Measurements from ENCODE around the gene SLC37A4.
"Not testable (repeated sequence)": the region's sequence is repeated elsewhere in the genome, so short reads cannot be mapped to it uniquely, and the experiment has no call there.

Gene SLC37A4

GRCh38 chr11:119030329-119031047 lies at the start of gene SLC37A4:
Gene SLC37A4 (minus strand): TSS chr11:119030877.
- DNase-seq, result peak; percentile 99
- CTCF ChIA-PET, result interaction anchor here (1.0 to 1.9 kb wide), 7 partner anchors 15 to 136 kb away, joined by 3 to 6 read pairs (median 4); partner anchors contain the start of gene CENATAC
- Mint-ChIP-seq H3K36me3 (peaks cover 6% of the 10 kb centered on the region), H3K4me1 (peaks cover 25% of the 10 kb centered on the region), H3K4me3 (peak within 1 kb of the TSS; percentile 63), H3K9me3 (no peaks in the 10 kb centered on the region), H3K27me3 (no peaks in the 10 kb centered on the region), H3K27ac (peak within 1 kb of the TSS; percentile 89)

DNA sequence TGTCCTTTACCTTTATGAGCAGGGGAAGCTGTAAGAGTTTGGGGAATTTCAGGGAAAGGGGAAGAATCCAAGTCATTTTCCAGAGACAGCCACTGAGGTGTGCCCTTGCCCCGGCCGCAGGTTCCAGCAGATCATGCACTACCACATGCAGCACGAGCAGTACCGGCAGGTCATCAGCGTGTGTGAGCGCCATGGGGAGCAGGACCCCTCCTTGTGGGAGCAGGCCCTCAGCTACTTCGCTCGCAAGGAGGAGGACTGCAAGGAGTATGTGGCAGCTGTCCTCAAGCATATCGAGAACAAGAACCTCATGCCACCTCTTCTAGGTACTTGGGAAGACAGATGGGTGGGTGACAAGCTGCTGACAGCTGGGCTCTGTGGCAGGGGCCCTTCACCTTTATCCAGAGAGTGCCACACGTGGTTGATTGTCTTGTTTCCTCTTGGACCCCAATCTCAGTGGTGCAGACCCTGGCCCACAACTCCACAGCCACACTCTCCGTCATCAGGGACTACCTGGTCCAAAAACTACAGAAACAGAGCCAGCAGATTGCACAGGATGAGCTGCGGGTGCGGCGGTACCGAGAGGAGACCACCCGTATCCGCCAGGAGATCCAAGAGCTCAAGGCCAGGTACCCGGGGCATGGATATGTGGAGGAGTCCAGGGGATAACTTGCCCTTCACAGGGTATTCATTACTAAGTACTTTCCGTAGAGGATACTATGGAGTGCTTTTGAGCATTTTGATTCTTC lies 48.2 kb upstream of the SLC37A4 start:
- H3K27me3 Mint-ChIP-seq, result no peaks in the 10 kb centered on the region
- no peak overlapping the region for H3K4me3 Mint-ChIP-seq
- CTCF ChIA-PET, result no interaction called here
- no peaks in the 10 kb centered on the region for H3K4me1 Mint-ChIP-seq
- no peak overlapping the region for H3K27ac Mint-ChIP-seq
- no peak for DNase-seq
- H3K9me3 Mint-ChIP-seq, result no peaks in the 10 kb centered on the region
- peaks cover 47% of the 10 kb centered on the region for H3K36me3 Mint-ChIP-seq

GRCh38 chr11:119077839-119078238 lies 47.2 kb upstream of the SLC37A4 start:
- CTCF ChIA-PET, result no interaction called here
- peaks cover 57% of the 10 kb centered on the region for H3K36me3 Mint-ChIP-seq
- no peaks in the 10 kb centered on the region for H3K27me3 Mint-ChIP-seq

GRCh38 chr11:119067371-119068222 lies 36.9 kb upstream of the SLC37A4 start, which contains the start of gene VPS11:
Gene VPS11 (plus strand): TSS chr11:119067818. CDS start chr11:119067824, 6 bp downstream.
- peak; percentile 99 for DNase-seq
- Mint-ChIP-seq H3K27ac (peak within 1 kb of the TSS; percentile 98), H3K4me3 (peak within 1 kb of the TSS; percentile 92), H3K27me3 (no peaks in the 10 kb centered on the region), H3K4me1 (peaks cover 49% of the 10 kb centered on the region), H3K36me3 (peaks cover 20% of the 10 kb centered on the region), H3K9me3 (no peaks in the 10 kb centered on the region)
- CTCF ChIA-PET, result interaction anchor here (0.6 to 1.7 kb wide), 10 partner anchors 10 to 280 kb away, joined by 3 to 11 read pairs (median 6); partner anchors contain the start of genes HINFP and HMBS

More at GRCh38 chr11:119077839-119078238, 47.2 kb upstream of the SLC37A4 start:
- Mint-ChIP-seq H3K4me3 (no peak overlapping the region), H3K27ac (peak overlapping the region; percentile 6), H3K4me1 (no peaks in the 10 kb centered on the region), H3K9me3 (no peaks in the 10 kb centered on the region)
- no peak for DNase-seq

- Mint-ChIP-seq H3K27me3 (no peaks in the 10 kb centered on the region), H3K9me3 (no peaks in the 10 kb centered on the region), H3K4me1 (peaks cover 49% of the 10 kb centered on the region), H3K27ac (peak overlapping the region; percentile 45), H3K4me3 (peak overlapping the region; percentile 50), H3K36me3 (peaks cover 11% of the 10 kb centered on the region)
- peak; percentile 72 for DNase-seq
- CTCF ChIA-PET, result interaction anchor here (0.8 to 1.5 kb wide), 9 partner anchors 10 to 258 kb away, joined by 3 to 10 read pairs (median 4); partner anchors contain the start of genes DPAGT1, HMBS and NLRX1
Measured at GRCh38 chr11:119065369-119065768, 34.7 kb upstream of the SLC37A4 start.

DNA sequence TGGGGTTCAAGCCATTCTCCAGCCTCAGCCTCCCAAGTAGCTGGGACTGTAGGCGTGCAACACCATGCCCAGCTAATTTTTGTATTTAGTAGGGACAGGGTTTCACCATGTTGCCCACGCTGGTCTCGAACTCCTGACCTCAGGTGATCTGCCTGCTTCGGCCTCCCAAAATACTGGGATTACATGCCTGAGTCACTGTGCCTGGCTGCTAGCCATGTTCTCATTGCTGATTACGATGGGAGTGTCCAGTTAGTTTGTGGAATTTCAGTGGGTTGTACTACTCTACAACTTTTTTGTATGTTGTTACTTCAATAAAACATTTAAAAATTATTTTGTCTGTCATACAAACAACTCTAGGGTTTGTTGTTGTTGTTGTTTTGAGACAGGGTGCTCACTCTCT lies 32.1 kb upstream of the SLC37A4 start:
- Mint-ChIP-seq H3K4me1 (peaks cover 39% of the 10 kb centered on the region), H3K36me3 (peaks cover 5% of the 10 kb centered on the region), H3K27me3 (no peaks in the 10 kb centered on the region), H3K9me3 (no peaks in the 10 kb centered on the region), H3K27ac (no peak overlapping the region), H3K4me3 (no peak overlapping the region)
- CTCF ChIA-PET, result interaction anchor here (0.8 to 1.2 kb wide), 3 partner anchors 10 to 260 kb away, joined by 3 read pairs; no protein-coding TSS in a partner anchor
- DNase-seq, result no peak

DNA sequence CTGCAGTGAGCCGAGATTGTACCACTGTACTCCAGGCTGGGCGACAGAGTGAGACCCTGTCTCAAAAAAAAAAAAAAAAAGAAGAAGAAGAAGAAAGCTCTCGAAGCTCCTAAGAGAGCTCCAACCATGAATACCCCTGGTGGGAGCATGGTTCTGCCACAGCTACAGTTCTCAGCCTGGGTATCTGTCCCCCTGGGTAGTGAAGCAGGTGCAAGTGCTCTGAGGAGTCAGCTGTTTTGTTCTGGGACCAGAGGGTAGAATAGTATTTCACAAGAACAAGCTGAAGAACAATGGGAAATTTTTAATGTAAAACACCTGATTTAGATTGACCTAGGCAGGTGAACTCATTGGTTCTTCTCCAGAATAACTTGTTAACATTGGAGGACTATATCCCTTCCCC lies 30.6 kb upstream of the SLC37A4 start:
- Mint-ChIP-seq H3K4me3 (no peak overlapping the region), H3K9me3 (no peaks in the 10 kb centered on the region), H3K27me3 (no peaks in the 10 kb centered on the region), H3K27ac (no peak overlapping the region), H3K36me3 (peaks cover 7% of the 10 kb centered on the region), H3K4me1 (peaks cover 33% of the 10 kb centered on the region)
- CTCF ChIA-PET, result interaction anchor here (0.7 kb wide), 1 partner anchor 11 kb away, joined by 3 read pairs; no protein-coding TSS in a partner anchor
- no peak for DNase-seq

DNA sequence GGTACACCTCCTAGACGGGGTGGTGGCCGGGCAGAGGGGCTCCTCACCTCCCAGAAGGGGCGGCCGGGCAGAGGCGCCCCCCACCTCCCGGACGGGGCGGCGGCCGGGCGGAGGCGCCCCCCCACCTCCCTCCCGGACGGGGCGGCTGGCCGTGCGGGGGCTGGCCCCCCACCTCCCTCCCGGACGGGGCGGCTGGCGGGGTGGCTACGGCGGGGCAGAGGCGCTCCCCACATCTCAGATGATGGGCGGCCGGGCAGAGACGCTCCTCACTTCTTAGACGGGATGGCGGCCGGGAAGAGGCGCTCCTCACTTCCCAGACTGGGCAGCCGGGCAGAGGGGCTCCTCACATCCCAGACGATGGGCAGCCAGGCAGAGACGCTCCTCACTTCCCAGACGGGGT lies 28.5 kb upstream of the SLC37A4 start:
- H3K4me3 Mint-ChIP-seq, H3K27me3 Mint-ChIP-seq, H3K9me3 Mint-ChIP-seq, DNase-seq, CTCF ChIA-PET, H3K27ac Mint-ChIP-seq: not testable (repeated sequence)
- Mint-ChIP-seq H3K4me1 (peaks cover 37% of the 10 kb centered on the region), H3K36me3 (peaks cover 19% of the 10 kb centered on the region)

DNA sequence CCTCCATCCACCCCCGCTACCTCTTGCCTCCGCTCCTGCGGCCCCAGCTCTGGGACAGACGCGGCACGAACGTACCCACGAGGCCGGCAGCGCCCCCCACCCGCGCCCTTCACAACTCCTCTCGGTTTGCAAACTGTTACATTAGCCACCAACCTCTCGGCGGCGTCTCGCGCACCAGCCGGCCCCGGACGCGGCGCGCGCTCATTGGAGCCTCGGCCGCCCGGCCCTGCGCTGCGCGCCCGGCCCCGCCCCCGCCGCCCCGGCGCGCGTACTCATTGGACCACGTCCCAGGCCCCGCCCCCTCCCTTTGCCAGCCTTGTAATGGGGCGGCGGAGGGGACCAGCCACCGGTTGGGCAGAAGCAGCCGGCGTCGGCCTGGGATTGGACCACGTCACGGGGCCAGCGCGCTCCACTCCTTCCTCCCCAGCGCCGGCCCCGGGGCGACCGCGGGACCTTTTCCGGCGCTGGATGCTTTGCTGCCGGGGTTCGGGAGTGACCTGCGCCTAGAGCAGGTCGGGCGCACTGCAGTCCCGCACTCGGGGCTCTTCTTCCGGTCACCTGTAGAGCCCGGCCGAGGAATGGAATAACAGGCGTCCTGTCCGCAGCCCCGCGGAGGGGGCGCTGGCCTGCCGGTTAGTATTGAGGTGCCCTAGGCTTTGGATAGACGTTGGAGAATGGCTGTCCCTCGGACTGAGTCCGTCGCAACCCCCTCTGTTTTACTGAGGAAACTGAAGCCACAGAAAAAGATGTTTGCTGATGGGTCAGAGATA lies 26.5 kb upstream of the SLC37A4 start, which contains the start of gene HYOU1:
Gene HYOU1, minus strand, starts transcription at position 206 of the 770 bp plus-strand sequence. CDS start 1,045 bp downstream, outside the sequence.
- CTCF ChIA-PET, result interaction anchor here (0.8 to 1.6 kb wide), 5 partner anchors 10 to 155 kb away, joined by 3 to 7 read pairs (median 5); partner anchors contain the start of genes TRAPPC4 and VPS11
- Mint-ChIP-seq H3K4me3 (peak within 1 kb of the TSS; percentile 97), H3K27me3 (no peaks in the 10 kb centered on the region), H3K27ac (peak within 1 kb of the TSS; percentile 98), H3K4me1 (peaks cover 46% of the 10 kb centered on the region), H3K9me3 (no peaks in the 10 kb centered on the region), H3K36me3 (peaks cover 36% of the 10 kb centered on the region)
- peak; percentile 99 for DNase-seq

GRCh38 chr11:119056421-119056999 lies 25.8 kb upstream of the SLC37A4 start:
- peaks cover 48% of the 10 kb centered on the region for H3K4me1 Mint-ChIP-seq
- peaks cover 40% of the 10 kb centered on the region for H3K36me3 Mint-ChIP-seq
- no peaks in the 10 kb centered on the region for H3K27me3 Mint-ChIP-seq
- peak overlapping the region; percentile 97 for H3K4me3 Mint-ChIP-seq
- no peaks in the 10 kb centered on the region for H3K9me3 Mint-ChIP-seq
- CTCF ChIA-PET, result interaction anchor here (1.2 to 1.9 kb wide), 6 partner anchors 9 to 140 kb away, joined by 4 to 7 read pairs (median 5); partner anchors contain the start of genes SLC37A4 and TRAPPC4
- peak overlapping the region; percentile 98 for H3K27ac Mint-ChIP-seq
- peak; percentile 68 for DNase-seq

- CTCF ChIA-PET, result interaction anchor here (0.9 to 1.9 kb wide), 7 partner anchors 9 to 141 kb away, joined by 3 to 7 read pairs (median 5); partner anchors contain the start of genes SLC37A4 and TRAPPC4
- H3K36me3 Mint-ChIP-seq, result peaks cover 47% of the 10 kb centered on the region
- no peaks in the 10 kb centered on the region for H3K9me3 Mint-ChIP-seq
- H3K27me3 Mint-ChIP-seq, result no peaks in the 10 kb centered on the region
- H3K4me1 Mint-ChIP-seq, result peaks cover 48% of the 10 kb centered on the region
- DNase-seq, result peak; percentile 33
- H3K27ac Mint-ChIP-seq, result peak overlapping the region; percentile 87
- peak overlapping the region; percentile 97 for H3K4me3 Mint-ChIP-seq
Measured at GRCh38 chr11:119055901-119056300, 25.2 kb upstream of the SLC37A4 start.

GRCh38 chr11:119054418-119054817 lies 23.7 kb upstream of the SLC37A4 start:
- Mint-ChIP-seq H3K9me3 (no peaks in the 10 kb centered on the region), H3K27me3 (no peaks in the 10 kb centered on the region), H3K4me3 (no peak overlapping the region), H3K36me3 (peaks cover 55% of the 10 kb centered on the region), H3K4me1 (peaks cover 48% of the 10 kb centered on the region), H3K27ac (no peak overlapping the region)
- CTCF ChIA-PET, result interaction anchor here (1.0 kb wide), 1 partner anchor 12 kb away, joined by 3 read pairs; no protein-coding TSS in a partner anchor
- no peak for DNase-seq
